Parathyroid adenoma (tissue), 2 donors: ENCODE results near the gene SPOCD1.
"Not testable (repeated sequence)": the region's sequence is repeated elsewhere in the genome, so short reads cannot be mapped to it uniquely, and the experiment has no call there.

Experiments
- H2AFZ ChIP-seq: fragments of 300-600 bp; sonication (generic); one replicate; pipeline ENCODE4 v1.7.0; 2017; ENCODE audit warnings: antibody characterized with exemption, mild to moderate bottlenecking
- H3K27ac ChIP-seq: fragments of 300-600 bp; sonication (generic); one replicate; pipeline ENCODE4 v1.7.0; 2017
- H3K27me3 ChIP-seq: fragments of 300-600 bp; sonication (generic); one replicate; pipeline ENCODE4 v1.7.0; 2017; ENCODE audit warnings: low read length; ENCODE audit not compliant: control insufficient read depth, insufficient read depth
- H3K36me3 ChIP-seq: fragments of 300-600 bp; sonication (generic); one replicate; pipeline ENCODE4 v1.7.0; 2017; ENCODE audit warnings: low read length; ENCODE audit not compliant: control insufficient read depth, insufficient read depth
- H3K4me1 ChIP-seq: fragments of 300-600 bp; sonication (generic); one replicate; pipeline ENCODE4 v1.7.0; 2017; ENCODE audit warnings: control low read depth
- H3K4me2 ChIP-seq: fragments of 300-600 bp; sonication (generic); one replicate; pipeline ENCODE4 v1.7.0; 2017; ENCODE audit warnings: low read length
- H3K4me3 ChIP-seq: fragments of 300-600 bp; sonication (generic); one replicate; pipeline ENCODE4 v1.7.0; 2017; ENCODE audit warnings: low read depth, low read length
- H3K79me2 ChIP-seq: fragments of 300-600 bp; sonication (generic); one replicate; pipeline ENCODE4 v1.7.0; 2017; ENCODE audit warnings: control low read depth
- H3K9ac ChIP-seq: fragments of 300-600 bp; sonication (generic); one replicate; pipeline ENCODE4 v1.7.0; 2017; ENCODE audit warnings: mild to moderate bottlenecking
- H3K9me3 ChIP-seq: fragments of 300-600 bp; sonication (generic); one replicate; pipeline ENCODE4 v1.7.0; 2017; ENCODE audit warnings: low read length; ENCODE audit not compliant: control insufficient read depth
- TF ChIP-seq, protein P1 (sequence below): fragments of 300-600 bp; sonication (generic); IDR thresholded peaks from one replicate; pipeline ENCODE4 v1.7.0; 2017; ENCODE audit warnings: antibody characterized with exemption, mild to moderate bottlenecking
- donor health status: primary hyperparathyroidism.

SPOCD1 gene

GRCh38 chr1:31828341-31828740 lies 12.5 kb upstream of the SPOCD1 start:
- Histone ChIP-seq H3K36me3 (no peaks in the 10 kb centered on the region), H3K27ac (no peak overlapping the region)
- TF ChIP-seq, protein P1, sequence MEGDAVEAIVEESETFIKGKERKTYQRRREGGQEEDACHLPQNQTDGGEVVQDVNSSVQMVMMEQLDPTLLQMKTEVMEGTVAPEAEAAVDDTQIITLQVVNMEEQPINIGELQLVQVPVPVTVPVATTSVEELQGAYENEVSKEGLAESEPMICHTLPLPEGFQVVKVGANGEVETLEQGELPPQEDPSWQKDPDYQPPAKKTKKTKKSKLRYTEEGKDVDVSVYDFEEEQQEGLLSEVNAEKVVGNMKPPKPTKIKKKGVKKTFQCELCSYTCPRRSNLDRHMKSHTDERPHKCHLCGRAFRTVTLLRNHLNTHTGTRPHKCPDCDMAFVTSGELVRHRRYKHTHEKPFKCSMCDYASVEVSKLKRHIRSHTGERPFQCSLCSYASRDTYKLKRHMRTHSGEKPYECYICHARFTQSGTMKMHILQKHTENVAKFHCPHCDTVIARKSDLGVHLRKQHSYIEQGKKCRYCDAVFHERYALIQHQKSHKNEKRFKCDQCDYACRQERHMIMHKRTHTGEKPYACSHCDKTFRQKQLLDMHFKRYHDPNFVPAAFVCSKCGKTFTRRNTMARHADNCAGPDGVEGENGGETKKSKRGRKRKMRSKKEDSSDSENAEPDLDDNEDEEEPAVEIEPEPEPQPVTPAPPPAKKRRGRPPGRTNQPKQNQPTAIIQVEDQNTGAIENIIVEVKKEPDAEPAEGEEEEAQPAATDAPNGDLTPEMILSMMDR, result no peak

GRCh38 chr1:31823780-31824179 lies 8.0 kb upstream of the SPOCD1 start:
- Histone ChIP-seq H3K27ac (no peak overlapping the region), H3K4me3 (no peak overlapping the region), H3K9me3 (no peaks in the 10 kb centered on the region), H3K79me2 (no peaks in the 10 kb centered on the region), H3K9ac (no peak overlapping the region), H3K4me2 (no peak overlapping the region), H3K27me3 (no peaks in the 10 kb centered on the region), H3K4me1 (no peaks in the 10 kb centered on the region), H2AFZ (no peak overlapping the region), H3K36me3 (no peaks in the 10 kb centered on the region)
- TF ChIP-seq, protein P1, result no peak

More at GRCh38 chr1:31828341-31828740, 12.5 kb upstream of the SPOCD1 start:
- no peaks in the 10 kb centered on the region for H3K9me3 ChIP-seq
- no peaks in the 10 kb centered on the region for H3K4me1 ChIP-seq
- no peak overlapping the region for H2AFZ ChIP-seq
- no peaks in the 10 kb centered on the region for H3K27me3 ChIP-seq
- H3K9ac ChIP-seq, result no peak overlapping the region
- no peaks in the 10 kb centered on the region for H3K79me2 ChIP-seq
- no peak overlapping the region for H3K4me2 ChIP-seq
- H3K4me3 ChIP-seq, result no peak overlapping the region

- Histone ChIP-seq H3K4me2 (no peak overlapping the region), H3K9me3 (no peaks in the 10 kb centered on the region), H3K27ac (no peak overlapping the region), H3K36me3 (no peaks in the 10 kb centered on the region), H3K9ac (no peak overlapping the region), H3K79me2 (no peaks in the 10 kb centered on the region), H3K4me1 (no peaks in the 10 kb centered on the region), H2AFZ (no peak overlapping the region), H3K4me3 (no peak overlapping the region), H3K27me3 (no peaks in the 10 kb centered on the region)
- TF ChIP-seq, protein P1, result no peak
These were observed 6.9 kb upstream of the SPOCD1 start for GRCh38 chr1:31822766-31823165.

DNA sequence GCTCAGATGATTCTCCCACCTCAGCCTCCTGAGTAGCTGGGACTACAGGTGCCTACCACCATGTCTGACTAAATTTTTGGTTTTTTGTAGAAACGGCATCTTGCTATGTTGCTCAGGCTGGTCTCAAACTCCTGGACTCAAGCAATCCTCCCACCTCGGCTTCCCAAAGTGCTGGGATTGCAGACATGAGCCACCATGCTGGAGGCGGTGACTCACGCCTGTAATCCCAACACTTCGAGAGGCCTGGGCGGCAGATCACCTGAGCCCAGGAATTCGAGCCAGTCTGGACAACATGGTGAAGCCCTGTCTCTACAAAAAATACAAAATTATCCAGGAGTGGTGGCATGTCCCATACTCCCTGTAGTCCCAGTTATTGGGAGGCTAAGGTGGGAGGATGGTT lies 4.4 kb upstream of the SPOCD1 start:
- H2AFZ ChIP-seq, H3K9ac ChIP-seq, H3K79me2 ChIP-seq, H3K27me3 ChIP-seq, H3K4me1 ChIP-seq, H3K4me2 ChIP-seq, H3K36me3 ChIP-seq, H3K4me3 ChIP-seq, H3K27ac ChIP-seq, H3K9me3 ChIP-seq: not testable (repeated sequence)

DNA sequence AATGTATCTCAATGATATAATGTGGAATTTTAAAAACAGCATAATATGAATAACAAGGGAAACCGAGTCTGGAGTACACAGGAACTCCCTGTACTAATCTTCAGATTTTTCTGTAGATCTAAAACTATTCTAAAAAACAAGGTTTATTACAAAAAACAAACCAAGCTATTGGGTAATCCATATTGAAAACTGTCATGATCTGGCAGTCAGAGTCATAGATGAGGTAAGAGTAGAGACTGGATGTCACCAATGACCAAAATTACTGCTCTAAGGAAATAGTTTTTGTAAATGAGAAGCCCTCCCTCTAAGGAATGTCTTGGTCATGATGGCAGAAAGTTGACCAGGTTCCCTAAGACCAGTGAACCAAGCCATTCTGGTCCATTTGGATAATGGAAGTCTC lies 2.4 kb upstream of the SPOCD1 start:
- Histone ChIP-seq H2AFZ (no peak overlapping the region), H3K4me3 (no peak overlapping the region), H3K4me1 (no peaks in the 10 kb centered on the region), H3K27ac (no peak overlapping the region), H3K36me3 (no peaks in the 10 kb centered on the region), H3K9me3 (no peaks in the 10 kb centered on the region), H3K4me2 (no peak overlapping the region), H3K79me2 (no peaks in the 10 kb centered on the region), H3K9ac (no peak overlapping the region), H3K27me3 (no peaks in the 10 kb centered on the region)
- TF ChIP-seq, protein P1, result no peak

- not testable (repeated sequence) for H3K36me3 ChIP-seq, H3K4me3 ChIP-seq, H3K27me3 ChIP-seq, H3K9me3 ChIP-seq, H2AFZ ChIP-seq, H3K4me1 ChIP-seq, H3K9ac ChIP-seq, H3K79me2 ChIP-seq, H3K4me2 ChIP-seq, H3K27ac ChIP-seq
These were observed 1.1 kb upstream of the SPOCD1 start for GRCh38 chr1:31816947-31817346.

DNA sequence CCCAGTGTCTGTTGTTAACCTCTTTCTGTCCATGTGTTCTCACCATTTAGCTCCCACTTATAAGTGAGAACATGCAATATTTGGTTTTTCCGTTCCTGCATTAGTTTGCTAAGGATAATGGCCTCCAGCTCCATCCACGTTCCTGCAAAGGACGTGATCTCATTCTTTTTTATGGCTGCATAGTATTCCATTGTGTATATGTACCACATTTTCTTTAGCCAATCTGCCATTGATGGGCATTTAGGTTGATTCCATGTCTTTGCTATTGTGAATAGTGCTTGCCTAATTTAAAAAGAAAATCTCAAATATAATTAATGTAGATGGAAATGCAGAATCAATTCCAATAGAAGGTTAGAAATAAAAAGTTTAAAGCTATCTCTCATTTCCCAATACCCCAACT lies 679 bp upstream of the SPOCD1 start:
- not testable (repeated sequence) for H3K79me2 ChIP-seq, H2AFZ ChIP-seq, H3K9me3 ChIP-seq, H3K9ac ChIP-seq, H3K4me2 ChIP-seq, H3K27ac ChIP-seq, H3K27me3 ChIP-seq, H3K4me3 ChIP-seq, H3K4me1 ChIP-seq, H3K36me3 ChIP-seq
